H1 (cell line): ENCODE results near the gene EFCAB13. TPM values are rescaled to one million over a fixed set of nuclear protein-coding genes. Genes with fewer than 3 reads are reported as not detected.

Source experiments
- CTCF ChIA-PET: fragments of 300-600 bp; sonication (Branson Sonifier 250); formaldehyde crosslinking; loops from one replicate; lab custom pipeline; 2021; ENCODE audit not compliant: partially characterized antibody; lab: Charles Lee
- POLR2A ChIA-PET: fragments of 300-600 bp; sonication (Branson Sonifier 250); formaldehyde crosslinking; loops from one replicate; lab custom pipeline; 2021; ENCODE audit warnings: inconsistent platforms; ENCODE audit not compliant: partially characterized antibody; lab: Charles Lee
- DNase-seq, 2 experiments: peaks; one replicate each; pipeline versions ENCODE4 v3.0.0 to v3.0.0-alpha.2; 2010 to 2022; ENCODE audit warnings: low spot score in 2 of 2, low read depth in 1 of 2, mixed read lengths in 1 of 2
- FAIRE-seq: peaks from 2 replicates; lab custom pipeline; 2011; peaks lifted over from hg19 to GRCh38; lab: Jason Lieb, UNC
- H2AFZ ChIP-seq: 2 replicates; pipeline ENCODE4 v1.8.1; 2012; ENCODE audit warnings: low read length, inconsistent platforms
- H2AK5ac ChIP-seq: 2 replicates; pipeline ENCODE4 v1.6.1; 2013; ENCODE audit warnings: low read depth, low read length
- H2BK120ac ChIP-seq: replicated peaks from 2 replicates; pipeline ENCODE3; 2013; ENCODE audit warnings: low read depth, low read length, inconsistent platforms
- H2BK12ac ChIP-seq: 2 replicates; pipeline ENCODE4 v1.6.1; 2013; ENCODE audit warnings: low read depth, low read length
- H2BK15ac ChIP-seq: 2 replicates; pipeline ENCODE4 v1.6.1; 2013; ENCODE audit warnings: low read length
- H2BK20ac ChIP-seq: 2 replicates; pipeline ENCODE4 v1.6.1; 2013; ENCODE audit warnings: low read length
- H2BK5ac ChIP-seq: 2 replicates; pipeline ENCODE4 v1.6.1; 2013; ENCODE audit warnings: low read depth, low read length
- H3K14ac ChIP-seq: 2 replicates; pipeline ENCODE4 v1.6.1; 2013; ENCODE audit warnings: inconsistent platforms; ENCODE audit not compliant: insufficient read length
- H3K18ac ChIP-seq: 2 replicates; pipeline ENCODE4 v1.6.1; 2013; ENCODE audit warnings: low read length; ENCODE audit errors: extremely low read depth
- H3K23ac ChIP-seq: 2 replicates; pipeline ENCODE4 v1.6.1; 2013; ENCODE audit warnings: inconsistent platforms; ENCODE audit not compliant: insufficient read length
- H3K23me2 ChIP-seq: 2 replicates; pipeline ENCODE4 v1.6.1; 2013; ENCODE audit warnings: low read depth, low read length
- H3K27ac ChIP-seq: 2 replicates; pipeline ENCODE4 v1.6.1; 2011; ENCODE audit warnings: low read depth, low read length, inconsistent platforms
- H3K27me3 ChIP-seq, 4 experiments: replicated peaks in 1 of 4; 1 replicate in 1 of 4; 2 replicates in 3 of 4; pipeline versions ENCODE4 v1.6.1 to v1.8.1; 2011 to 2013; ENCODE audit warnings: low read length in 3 of 4, mild to moderate bottlenecking in 3 of 4, inconsistent platforms in 2 of 4, mixed read lengths in 2 of 4, moderate library complexity in 1 of 4; ENCODE audit not compliant: control insufficient read depth in 3 of 4, insufficient read depth in 3 of 4; ENCODE audit errors: extremely low read depth in 1 of 4
- H3K36me3 ChIP-seq, 4 experiments: 2 replicates each; pipeline versions ENCODE4 v1.6.1 to v1.8.1; 2011 to 2013; ENCODE audit warnings: mild to moderate bottlenecking in 4 of 4, low read length in 3 of 4, moderate library complexity in 2 of 4, control low read depth in 1 of 4, inconsistent platforms in 1 of 4; ENCODE audit not compliant: insufficient read depth in 4 of 4, control insufficient read depth in 2 of 4
- H3K4ac ChIP-seq: replicated peaks from 2 replicates; pipeline ENCODE3; 2013; ENCODE audit warnings: low read length, low read depth, mixed read lengths, inconsistent platforms; ENCODE audit not compliant: insufficient read length
- H3K4me1 ChIP-seq, 4 experiments: replicated peaks in 1 of 4; 1 replicate in 1 of 4; 2 replicates in 3 of 4; pipeline versions ENCODE4 v1.6.1 to v1.8.1; 2011 to 2013; ENCODE audit warnings: low read length in 3 of 4, inconsistent platforms in 2 of 4, mixed read lengths in 1 of 4; ENCODE audit not compliant: insufficient read depth in 4 of 4, control insufficient read depth in 3 of 4
- H3K4me2 ChIP-seq, 2 experiments: 2 replicates each; pipeline versions ENCODE4 v1.6.1 to v1.8.1; 2011 to 2013; ENCODE audit warnings: low read depth in 2 of 2, low read length in 2 of 2, control low read depth in 1 of 2, inconsistent platforms in 1 of 2, mild to moderate bottlenecking in 1 of 2; ENCODE audit not compliant: insufficient read depth in 1 of 2
- H3K4me3 ChIP-seq, 4 experiments: fragments of 200-600, 300-600 bp in 1 of 4; sonication (generic), shearing (Covaris generic), sonication (Bioruptor Twin) in 1 of 4; 2 replicates each; pipeline versions ENCODE4 v1.5.1 to v1.8.1; 2011 to 2016; ENCODE audit warnings: low read length in 4 of 4, low read depth in 3 of 4, control low read depth in 2 of 4, inconsistent platforms in 2 of 4, mild to moderate bottlenecking in 2 of 4, mixed read lengths in 1 of 4, moderate library complexity in 1 of 4; ENCODE audit not compliant: insufficient read depth in 2 of 4; ENCODE audit errors: extremely low read depth in 1 of 4
- H3K56ac ChIP-seq: replicated peaks from 2 replicates; pipeline ENCODE3; 2013; ENCODE audit warnings: low read depth, mild to moderate bottlenecking, mixed read lengths, low read length, inconsistent platforms; ENCODE audit not compliant: insufficient read length
- H3K79me1 ChIP-seq: 2 replicates; pipeline ENCODE4 v1.6.1; 2013; ENCODE audit warnings: low read depth, low read length, control low read depth
- H3K79me2 ChIP-seq, 2 experiments: 2 replicates each; pipeline versions ENCODE4 v1.6.1 to v1.8.1; 2012 to 2013; ENCODE audit warnings: low read length in 2 of 2, mild to moderate bottlenecking in 2 of 2, inconsistent platforms in 1 of 2; ENCODE audit not compliant: insufficient read depth in 2 of 2, control insufficient read depth in 1 of 2
- H3K9ac ChIP-seq, 4 experiments: replicated peaks in 1 of 4; 1 replicate in 1 of 4; 2 replicates in 3 of 4; pipeline versions ENCODE4 v1.6.1 to v1.8.1; 2011 to 2013; ENCODE audit warnings: low read depth in 3 of 4, low read length in 3 of 4, control low read depth in 2 of 4, mild to moderate bottlenecking in 2 of 4, moderate library complexity in 2 of 4, inconsistent platforms in 1 of 4; ENCODE audit errors: extremely low read depth in 1 of 4
- H3K9me3 ChIP-seq, 2 experiments: 2 replicates each; pipeline versions ENCODE4 v1.6.1 to v1.8.1; 2012 to 2013; ENCODE audit warnings: mild to moderate bottlenecking in 2 of 2, moderate library complexity in 2 of 2, control low read depth in 1 of 2, inconsistent platforms in 1 of 2, low read depth in 1 of 2, low read length in 1 of 2, mixed read lengths in 1 of 2; ENCODE audit not compliant: insufficient read depth in 2 of 2
- H4K20me1 ChIP-seq, 2 experiments: replicated peaks in 1 of 2; 2 replicates each; pipeline versions ENCODE3 to v1.8.1; 2011 to 2013; ENCODE audit warnings: inconsistent platforms in 2 of 2, low read length in 2 of 2, mild to moderate bottlenecking in 1 of 2; ENCODE audit not compliant: insufficient read depth in 2 of 2, control insufficient read depth in 1 of 2
- H4K5ac ChIP-seq: 2 replicates; pipeline ENCODE4 v1.6.1; 2013; ENCODE audit warnings: low read length, low read depth, mixed read lengths, inconsistent platforms; ENCODE audit not compliant: insufficient read length
- H4K8ac ChIP-seq: 2 replicates; pipeline ENCODE4 v1.8.0; 2013; ENCODE audit warnings: mild to moderate bottlenecking, moderate library complexity, low read length, inconsistent platforms; ENCODE audit not compliant: insufficient read depth; ENCODE audit errors: extremely low read depth
- H4K91ac ChIP-seq: replicated peaks from 2 replicates; pipeline ENCODE3; 2013; ENCODE audit warnings: low read length, mixed read lengths, inconsistent platforms; ENCODE audit not compliant: insufficient read length
- POLR2AphosphoS5 ChIP-seq: IDR thresholded peaks from 2 replicates; pipeline ENCODE4 v1.6.1; 2011; ENCODE audit warnings: low read depth, low read length
- RBBP5 ChIP-seq: IDR thresholded peaks from 2 replicates; pipeline ENCODE4 v1.7.1; 2012; ENCODE audit warnings: low read depth, mild to moderate bottlenecking, inconsistent platforms, low read length, moderate library complexity, borderline replicate concordance
- WGBS, 2 experiments: shearing (Covaris generic) in 1 of 2; methylation state at CpG; one replicate each; pipeline versions ENCODE4 v1.1.6 to v1.1.7; 2013 to 2015; ENCODE audit warnings: low lambda C conversion rate in 2 of 2, mixed read lengths in 2 of 2, inconsistent platforms in 1 of 2, low coverage in 1 of 2, missing lambda C conversion rate in 1 of 2; ENCODE audit not compliant: insufficient replicate concordance in 2 of 2, insufficient coverage in 1 of 2, insufficient read length in 1 of 2; ENCODE audit errors: extremely low coverage in 1 of 2, missing lambda C conversion rate in 1 of 2; 5-methylcytosine and 5-hydroxymethylcytosine counted together
- polyA plus RNA-seq, 7 experiments: library from polyadenylated mRNA; depleted of rRNA in 3 of 7; stranded (reverse) in 5 of 7; unstranded in 2 of 7; fragments of >200 nt in 5 of 7; fragments of 200-250 nt in 2 of 7; gene quantifications; 1 replicate in 5 of 7; 2 replicates in 1 of 7; 4 replicates in 1 of 7; pipeline versions ENCODE4 v1.2.1 to v1.2.3, GENCODE V29; 2011 to 2013; ENCODE audit warnings: missing spikeins in 2 of 7, mixed read lengths in 2 of 7
- total RNA-seq: library from RNA; stranded (reverse); fragmentation: NEBNext Ultra II Directional; extraction: Animal tissue kit (Norgen Biotek cat#: 25700); gene quantifications from 2 replicates; pipeline ENCODE4 v1.2.1, GENCODE V29; 2021

Gene EFCAB13
- total and polyA plus RNA-seq, 2 of the 8 experiments (the other 6 are each of a cell fraction or from before 2014, with no cell fraction given): 0.12 to 2.0 TPM

DNA sequence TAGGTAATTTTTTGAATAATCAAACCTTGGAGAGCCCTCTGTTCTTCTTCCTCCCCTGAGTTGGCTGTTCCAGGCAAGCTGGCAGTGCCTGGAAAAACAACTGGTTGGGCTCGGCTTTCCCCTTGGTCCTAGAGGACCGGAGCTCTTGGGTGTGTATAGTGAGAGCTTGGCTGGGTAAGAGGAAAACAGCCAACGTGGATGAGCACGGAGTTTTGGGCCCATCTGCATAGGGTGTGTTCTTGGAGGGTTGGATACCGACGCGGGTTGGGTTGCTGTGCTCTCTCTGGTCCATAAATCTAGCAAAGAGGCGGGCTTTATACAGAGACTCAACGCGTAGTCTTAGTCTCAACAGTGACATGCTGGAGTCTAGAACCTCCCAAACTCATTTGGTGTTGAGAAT lies 46.9 kb upstream of the EFCAB13 start:
- Histone ChIP-seq H2BK120ac (no peak overlapping the region), H4K5ac (no peak overlapping the region), H2AFZ (peak overlapping the region; percentile 75; the same call in 1 of the 2 replicates), H3K79me1 (no peaks in the 10 kb centered on the region), H3K27ac (no peak overlapping the region), H3K79me2 (no peaks in the 10 kb centered on the region), H3K9ac (no peak overlapping the region), H3K23ac (no peak overlapping the region), H4K20me1 (no peaks in the 10 kb centered on the region), H4K8ac (no peak overlapping the region), H2BK15ac (peak overlapping the region; percentile 90), H2BK12ac (peak overlapping the region; percentile 93; the same call in 1 of the 2 replicates), H3K9me3 (no peaks in the 10 kb centered on the region), H3K36me3 (no peaks in the 10 kb centered on the region), H3K4me1 (peaks cover 6 to 18% (median 11%) of the 10 kb centered on the region in 4 experiments), H3K23me2 (no peaks in the 10 kb centered on the region), H3K4ac (no peak overlapping the region), H3K18ac (no peak overlapping the region), H3K14ac (no peak overlapping the region), H3K56ac (no peak overlapping the region), H3K4me2 (peak overlapping the region in 1 of 2 experiments; percentile 64; a peak in 1 of 4 replicates), H2BK5ac (no peak overlapping the region), H4K91ac (no peak overlapping the region), H2AK5ac (no peak overlapping the region), H3K4me3 (no peak overlapping the region), H3K27me3 (no peaks in the 10 kb centered on the region), H2BK20ac (0 out of 2 replicates have a peak overlapping the region, but pooled peaks have one; percentile 64)
- POLR2A ChIA-PET: interaction anchor here (1.1 to 1.5 kb wide), 2 partner anchors 12 to 15 kb away, joined by 3 to 5 read pairs; no protein-coding TSS in a partner anchor
- 87% methylated on average over 9 of the region's 10 CpGs; no CpG with 5 or more reads in 1 of the 2 experiments for WGBS, 2 experiments
- FAIRE-seq (peak; percentile 24), DNase-seq (no peak)
- no peak for TF ChIP-seq POLR2AphosphoS5
- 0 out of 2 replicates have a peak, but pooled peaks have one; percentile 25 for TF ChIP-seq RBBP5
- CTCF ChIA-PET: interaction anchor here (2.3 kb wide), 1 partner anchor 12 kb away, joined by 8 read pairs; no protein-coding TSS in a partner anchor
